Neural cell (in vitro differentiated cells): Measurements from ENCODE around the gene CXCL13. TPM values are rescaled to one million over a fixed set of nuclear protein-coding genes. Genes with fewer than 3 reads are reported as not detected.

Experiments
- H2AFZ ChIP-seq: fragments of 200-600, 300-800 bp; sonication (generic), shearing (Covaris generic); 2 replicates; pipeline ENCODE4 v1.6.0; 2014; ENCODE audit warnings: low read depth, mild to moderate bottlenecking, antibody characterized with exemption, low read length, moderate library complexity
- H3F3A ChIP-seq: fragments of 200-600 bp; shearing (Covaris generic); 2 replicates; pipeline ENCODE4 v1.6.1; 2016; ENCODE audit warnings: mild to moderate bottlenecking, moderate library complexity, mixed read lengths, antibody characterized with exemption, low read length; ENCODE audit not compliant: insufficient read depth, poor library complexity, severe bottlenecking
- H3K27ac ChIP-seq: fragments of 200-600, 300-800 bp; sonication (generic), shearing (Covaris generic); 2 replicates; pipeline ENCODE4 v1.5.1; 2014; ENCODE audit warnings: mild to moderate bottlenecking, low read length, moderate library complexity
- H3K27me3 ChIP-seq: fragments of 300-800, 200-600 bp; sonication (generic), shearing (Covaris generic); 2 replicates; pipeline ENCODE4 v1.6.0; 2014; ENCODE audit warnings: mild to moderate bottlenecking, low read depth, low read length, moderate library complexity; ENCODE audit not compliant: insufficient read depth
- H3K36me3 ChIP-seq: fragments of 300-800, 200-600 bp; sonication (generic), shearing (Covaris generic); 2 replicates; pipeline ENCODE4 v1.5.1; 2014; ENCODE audit warnings: mild to moderate bottlenecking, antibody characterized with exemption, low read length, moderate library complexity; ENCODE audit not compliant: insufficient read depth
- H3K4me2 ChIP-seq: fragments of 300-800, 200-600 bp; sonication (generic), shearing (Covaris generic); 2 replicates; pipeline ENCODE4 v1.6.0; 2014; ENCODE audit warnings: mild to moderate bottlenecking, low read length
- H3K4me3 ChIP-seq: fragments of 300-800, 200-600 bp; sonication (generic), shearing (Covaris generic); 2 replicates; pipeline ENCODE4 v1.5.1; 2014; ENCODE audit warnings: mild to moderate bottlenecking, low read length, moderate library complexity
- H3K79me2 ChIP-seq: fragments of 200-600 bp; shearing (Covaris generic); replicated peaks from 2 replicates; pipeline ENCODE4 v1.6.0; 2014; ENCODE audit warnings: mild to moderate bottlenecking, low read length, moderate library complexity; ENCODE audit not compliant: insufficient read depth
- H3K9ac ChIP-seq: fragments of 300-800, 200-600 bp; sonication (generic), shearing (Covaris generic); 2 replicates; pipeline ENCODE4 v1.6.1; 2016; ENCODE audit warnings: mild to moderate bottlenecking, low read length, mixed read lengths
- H3K9me2 ChIP-seq: fragments of 200-600 bp; shearing (Covaris generic); 2 replicates; pipeline ENCODE4 v1.6.1; 2016; ENCODE audit warnings: mild to moderate bottlenecking, low read length, mixed read lengths; ENCODE audit not compliant: insufficient read depth
- H3K9me3 ChIP-seq: fragments of 200-600, 300-800 bp; sonication (generic), shearing (Covaris generic); 2 replicates; pipeline ENCODE4 v1.6.1; 2016; ENCODE audit warnings: mild to moderate bottlenecking, mixed run types, low read length, moderate library complexity, mixed read lengths
- H4K20me1 ChIP-seq: fragments of 200-600 bp; shearing (Covaris generic); 2 replicates; pipeline ENCODE4 v1.6.1; 2016; ENCODE audit warnings: mild to moderate bottlenecking, mixed run types; ENCODE audit not compliant: insufficient read depth
- EP300 ChIP-seq: fragments of 450-650 bp; conservative IDR thresholded peaks from 2 replicates; pipeline ENCODE4 v1.6.1; 2014; ENCODE audit warnings: antibody characterized with exemption, mild to moderate bottlenecking, moderate library complexity; ENCODE audit not compliant: poor library complexity, severe bottlenecking
- EZH2 ChIP-seq: fragments of 200-600, 300-800 bp; shearing (Covaris generic), sonication (generic); IDR thresholded peaks from 2 replicates; pipeline ENCODE4 v1.6.1; 2014; ENCODE audit warnings: antibody characterized with exemption, low read length, borderline replicate concordance, mild to moderate bottlenecking; ENCODE audit not compliant: insufficient read depth, poor library complexity, severe bottlenecking
- MXI1 ChIP-seq: fragments of 450-650 bp; conservative IDR thresholded peaks from 2 replicates; pipeline ENCODE4 v1.6.1; 2014; ENCODE audit warnings: antibody characterized with exemption, mild to moderate bottlenecking; ENCODE audit not compliant: poor library complexity, severe bottlenecking
- POLR2AphosphoS5 ChIP-seq: IDR thresholded peaks from 2 replicates; pipeline ENCODE4 v1.6.1; 2012
- RAD21 ChIP-seq: fragments of 450-650 bp; conservative IDR thresholded peaks from 2 replicates; pipeline ENCODE4 v1.6.1; 2014; ENCODE audit warnings: antibody characterized with exemption, mild to moderate bottlenecking, moderate library complexity
- SMC3 ChIP-seq: fragments of 450-650 bp; conservative IDR thresholded peaks from 2 replicates; pipeline ENCODE4 v1.6.1; 2014; ENCODE audit warnings: antibody characterized with exemption, mild to moderate bottlenecking, moderate library complexity; ENCODE audit not compliant: poor library complexity
- TAF1 ChIP-seq: IDR thresholded peaks from 2 replicates; pipeline ENCODE4 v1.6.1; 2012; ENCODE audit warnings: low read depth
- polyA plus RNA-seq: library from polyadenylated mRNA; depleted of rRNA; stranded (reverse); fragments of >200 nt; gene quantifications from 2 replicates; pipeline ENCODE4 v1.2.3, GENCODE V29; 2014
- TF ChIP-seq, protein P1 (sequence below): IDR thresholded peaks from 2 replicates; pipeline ENCODE4 v1.6.1; 2012; ENCODE audit warnings: borderline replicate concordance
- TF ChIP-seq, protein P2 (sequence below): fragments of 450-650 bp; IDR thresholded peaks from 2 replicates; pipeline ENCODE4 v1.5.1; 2014; ENCODE audit warnings: antibody characterized with exemption, mild to moderate bottlenecking, moderate library complexity; ENCODE audit not compliant: poor library complexity, severe bottlenecking

CXCL13 gene
- polyA plus RNA-seq, 1 donor from 2014 or later: not detected

DNA sequence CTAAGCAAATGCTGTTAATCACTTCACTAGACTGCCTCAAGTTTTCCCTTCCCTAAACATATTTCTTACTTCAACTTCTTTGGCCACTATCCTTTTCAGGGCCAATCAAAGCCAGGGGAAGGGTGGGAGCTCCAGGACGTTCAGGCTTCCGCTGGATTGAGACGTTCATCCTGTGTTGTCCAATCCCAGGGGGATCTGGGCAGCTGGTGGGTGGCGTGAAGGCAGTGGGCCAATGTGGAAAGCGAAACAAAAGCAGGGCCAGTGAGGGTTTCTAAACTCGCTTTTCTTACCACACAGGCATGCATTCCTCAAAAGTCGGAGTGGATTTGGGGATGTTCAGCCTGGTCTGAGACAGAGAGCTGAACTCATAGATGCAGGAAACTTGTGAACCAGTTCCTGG, 7.6 kb downstream of the CXCL13 start:
- Histone ChIP-seq H3K9me2 (no peaks in the 10 kb centered on the region), H4K20me1 (no peaks in the 10 kb centered on the region), H3K27ac (no peak overlapping the region), H3K9ac (no peak overlapping the region), H3K4me3 (no peak overlapping the region), H3K79me2 (no peaks in the 10 kb centered on the region), H3K9me3 (no peaks in the 10 kb centered on the region), H3K4me2 (no peak overlapping the region), H3K36me3 (no peaks in the 10 kb centered on the region), H3F3A (no peaks in the 10 kb centered on the region), H2AFZ (no peak overlapping the region), H3K27me3 (no peaks in the 10 kb centered on the region)
- TF ChIP-seq EZH2 (no peak), MXI1 (no peak), RAD21 (no peak), EP300 (no peak), SMC3 (no peak)
- TF ChIP-seq, protein P1, sequence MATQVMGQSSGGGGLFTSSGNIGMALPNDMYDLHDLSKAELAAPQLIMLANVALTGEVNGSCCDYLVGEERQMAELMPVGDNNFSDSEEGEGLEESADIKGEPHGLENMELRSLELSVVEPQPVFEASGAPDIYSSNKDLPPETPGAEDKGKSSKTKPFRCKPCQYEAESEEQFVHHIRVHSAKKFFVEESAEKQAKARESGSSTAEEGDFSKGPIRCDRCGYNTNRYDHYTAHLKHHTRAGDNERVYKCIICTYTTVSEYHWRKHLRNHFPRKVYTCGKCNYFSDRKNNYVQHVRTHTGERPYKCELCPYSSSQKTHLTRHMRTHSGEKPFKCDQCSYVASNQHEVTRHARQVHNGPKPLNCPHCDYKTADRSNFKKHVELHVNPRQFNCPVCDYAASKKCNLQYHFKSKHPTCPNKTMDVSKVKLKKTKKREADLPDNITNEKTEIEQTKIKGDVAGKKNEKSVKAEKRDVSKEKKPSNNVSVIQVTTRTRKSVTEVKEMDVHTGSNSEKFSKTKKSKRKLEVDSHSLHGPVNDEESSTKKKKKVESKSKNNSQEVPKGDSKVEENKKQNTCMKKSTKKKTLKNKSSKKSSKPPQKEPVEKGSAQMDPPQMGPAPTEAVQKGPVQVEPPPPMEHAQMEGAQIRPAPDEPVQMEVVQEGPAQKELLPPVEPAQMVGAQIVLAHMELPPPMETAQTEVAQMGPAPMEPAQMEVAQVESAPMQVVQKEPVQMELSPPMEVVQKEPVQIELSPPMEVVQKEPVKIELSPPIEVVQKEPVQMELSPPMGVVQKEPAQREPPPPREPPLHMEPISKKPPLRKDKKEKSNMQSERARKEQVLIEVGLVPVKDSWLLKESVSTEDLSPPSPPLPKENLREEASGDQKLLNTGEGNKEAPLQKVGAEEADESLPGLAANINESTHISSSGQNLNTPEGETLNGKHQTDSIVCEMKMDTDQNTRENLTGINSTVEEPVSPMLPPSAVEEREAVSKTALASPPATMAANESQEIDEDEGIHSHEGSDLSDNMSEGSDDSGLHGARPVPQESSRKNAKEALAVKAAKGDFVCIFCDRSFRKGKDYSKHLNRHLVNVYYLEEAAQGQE: no peak

DNA sequence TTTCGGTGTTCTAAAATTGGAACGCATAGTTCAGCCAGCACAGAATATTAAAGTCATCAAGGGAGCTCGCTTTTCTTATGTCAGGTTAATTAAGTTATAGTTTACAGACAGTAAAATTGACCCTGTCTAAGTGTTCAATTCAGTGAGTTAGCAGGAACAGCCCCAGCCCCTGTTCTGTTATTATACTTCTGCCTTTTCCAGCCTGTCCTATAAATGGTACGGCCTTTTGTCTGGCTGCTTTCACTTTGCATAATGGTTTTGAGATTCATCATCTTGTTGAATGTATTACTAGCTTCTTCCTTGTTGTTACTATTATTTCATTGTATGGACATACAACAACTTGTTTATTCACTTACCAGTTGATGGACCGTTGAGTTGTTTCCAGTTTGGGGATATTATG, 9.5 kb downstream of the CXCL13 start:
- no peaks in the 10 kb centered on the region for H3K9me2 ChIP-seq
- H4K20me1 ChIP-seq: no peaks in the 10 kb centered on the region
- H3K27ac ChIP-seq: no peak overlapping the region
- H3K4me2 ChIP-seq: no peak overlapping the region
- H2AFZ ChIP-seq: no peak overlapping the region
- H3K36me3 ChIP-seq: no peaks in the 10 kb centered on the region
- no peaks in the 10 kb centered on the region for H3K79me2 ChIP-seq
- H3F3A ChIP-seq: no peaks in the 10 kb centered on the region
- TF ChIP-seq, protein P1: no peak
- TF ChIP-seq SMC3: no peak
- TF ChIP-seq RAD21: no peak
- TF ChIP-seq, protein P2, sequence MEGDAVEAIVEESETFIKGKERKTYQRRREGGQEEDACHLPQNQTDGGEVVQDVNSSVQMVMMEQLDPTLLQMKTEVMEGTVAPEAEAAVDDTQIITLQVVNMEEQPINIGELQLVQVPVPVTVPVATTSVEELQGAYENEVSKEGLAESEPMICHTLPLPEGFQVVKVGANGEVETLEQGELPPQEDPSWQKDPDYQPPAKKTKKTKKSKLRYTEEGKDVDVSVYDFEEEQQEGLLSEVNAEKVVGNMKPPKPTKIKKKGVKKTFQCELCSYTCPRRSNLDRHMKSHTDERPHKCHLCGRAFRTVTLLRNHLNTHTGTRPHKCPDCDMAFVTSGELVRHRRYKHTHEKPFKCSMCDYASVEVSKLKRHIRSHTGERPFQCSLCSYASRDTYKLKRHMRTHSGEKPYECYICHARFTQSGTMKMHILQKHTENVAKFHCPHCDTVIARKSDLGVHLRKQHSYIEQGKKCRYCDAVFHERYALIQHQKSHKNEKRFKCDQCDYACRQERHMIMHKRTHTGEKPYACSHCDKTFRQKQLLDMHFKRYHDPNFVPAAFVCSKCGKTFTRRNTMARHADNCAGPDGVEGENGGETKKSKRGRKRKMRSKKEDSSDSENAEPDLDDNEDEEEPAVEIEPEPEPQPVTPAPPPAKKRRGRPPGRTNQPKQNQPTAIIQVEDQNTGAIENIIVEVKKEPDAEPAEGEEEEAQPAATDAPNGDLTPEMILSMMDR: no peak
- no peak for TF ChIP-seq EP300
- TF ChIP-seq TAF1: no peak
- no peak for TF ChIP-seq MXI1
- no peak for TF ChIP-seq EZH2
- no peak for TF ChIP-seq POLR2AphosphoS5
- H3K27me3 ChIP-seq: no peaks in the 10 kb centered on the region
- no peaks in the 10 kb centered on the region for H3K9me3 ChIP-seq
- no peak overlapping the region for H3K9ac ChIP-seq
- no peak overlapping the region for H3K4me3 ChIP-seq
